Activated gamma-delta T cell (primary cell): ENCODE measurements around the gene GMPPA.

Source experiments
- DNase-seq: peaks from one replicate; lab custom pipeline; 2025; lab: John Stamatoyannopoulos, UW

GMPPA gene

DNA sequence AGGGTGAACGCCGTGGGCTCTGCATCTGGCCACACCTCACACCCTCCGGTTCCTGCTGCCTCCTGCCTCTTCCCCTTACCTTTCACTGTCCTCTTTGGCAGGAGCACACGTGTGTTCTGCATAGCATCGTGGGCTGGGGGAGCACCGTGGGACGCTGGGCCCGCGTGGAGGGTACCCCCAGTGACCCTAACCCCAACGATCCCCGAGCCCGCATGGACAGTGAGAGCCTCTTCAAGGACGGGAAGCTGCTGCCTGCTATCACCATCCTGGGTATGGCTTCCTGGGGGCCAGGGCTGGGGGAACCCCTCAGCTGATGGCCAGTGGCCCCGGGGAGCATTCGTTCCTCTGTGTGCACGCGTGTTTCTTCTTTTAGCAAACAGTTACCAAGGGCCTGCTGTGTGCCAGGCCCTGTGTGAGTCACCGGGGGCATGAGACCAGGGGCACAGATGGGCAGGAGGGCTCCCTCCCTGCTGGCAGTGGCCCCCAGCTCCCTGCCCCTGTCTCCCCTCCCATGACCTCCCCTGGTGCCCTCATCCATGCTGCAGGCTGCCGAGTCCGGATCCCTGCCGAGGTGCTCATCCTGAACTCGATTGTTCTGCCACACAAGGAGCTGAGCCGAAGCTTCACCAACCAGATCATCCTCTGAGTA lies 7.6 kb downstream of the GMPPA start:
- no peak for DNase-seq

DNA sequence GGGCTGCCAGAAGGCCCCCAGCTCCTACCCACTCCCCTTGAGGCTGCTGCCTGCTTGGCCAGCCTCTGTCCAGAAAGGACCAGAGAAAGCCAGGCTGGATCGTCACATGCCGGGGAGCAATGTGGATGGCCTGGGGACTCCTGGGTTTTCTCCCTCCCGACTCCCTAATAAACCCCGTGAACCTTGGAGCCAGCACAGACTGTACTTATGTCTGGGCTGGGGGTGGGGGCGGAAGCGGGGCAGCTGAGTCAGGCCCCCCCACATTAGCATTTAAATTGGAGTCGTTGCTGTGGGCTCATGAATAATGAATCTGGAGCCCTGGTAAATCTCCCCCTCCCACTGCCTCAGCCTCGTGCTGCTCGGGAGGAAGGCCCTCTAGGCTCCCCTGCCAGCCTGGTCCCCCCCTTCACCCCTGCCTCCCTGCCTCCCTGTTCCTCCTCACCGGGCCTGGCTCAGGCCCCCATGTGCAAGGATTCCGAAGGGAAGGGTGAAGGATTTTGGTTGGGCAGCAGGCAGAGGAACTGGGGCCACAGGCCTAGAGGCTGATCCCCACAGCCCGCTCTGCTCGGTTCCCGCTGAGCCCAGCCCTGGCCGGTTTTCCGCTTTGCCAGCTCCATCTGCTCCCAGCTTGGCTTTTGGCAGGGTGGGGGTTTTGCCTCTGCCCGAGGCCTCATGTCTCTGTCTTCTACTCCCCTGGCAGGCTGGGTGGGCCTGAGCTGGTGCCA lies 8.3 kb downstream of the GMPPA start:
- DNase-seq, result no peak

DNA sequence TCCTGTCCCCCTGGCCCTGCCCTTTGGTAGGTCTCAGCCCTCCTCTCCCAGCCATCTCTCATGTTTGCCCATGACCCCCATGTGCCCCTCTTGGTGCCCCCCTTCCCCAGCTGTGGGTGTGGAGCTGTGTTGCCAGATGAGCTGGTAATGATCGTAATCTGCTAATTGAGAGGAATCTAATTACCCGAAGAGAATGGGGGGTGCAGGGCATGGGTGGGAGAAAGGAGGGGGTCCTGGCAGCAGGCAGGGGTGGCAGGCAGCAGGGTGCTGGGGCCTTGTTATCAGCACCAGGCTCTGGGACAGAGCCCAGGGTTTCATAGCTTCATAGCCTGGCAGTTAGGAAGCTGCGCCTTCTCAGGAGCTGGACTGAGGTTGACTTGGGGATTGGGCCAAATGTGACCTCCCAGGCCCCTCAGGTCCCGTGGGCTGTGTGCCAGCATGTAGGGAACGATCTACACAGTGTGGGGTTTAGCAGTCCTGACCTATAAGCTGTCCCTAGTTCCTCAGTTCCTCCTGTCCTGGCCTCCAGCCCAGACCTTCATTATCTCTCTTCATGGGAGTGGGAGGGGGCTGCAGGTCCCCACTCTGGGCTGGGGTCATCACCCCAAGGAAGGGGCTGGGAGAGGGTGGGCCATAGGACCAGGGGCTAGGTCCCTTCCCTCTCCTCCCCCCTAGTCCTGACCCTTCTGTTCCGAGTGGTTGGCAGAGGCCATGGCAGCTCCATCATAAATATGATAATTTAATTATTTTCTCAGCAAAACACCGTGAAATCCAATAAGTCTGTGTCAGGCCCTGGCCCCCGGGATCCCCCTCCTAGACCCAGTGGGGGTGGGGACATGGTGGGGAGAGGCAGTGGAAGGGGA lies 9.1 kb downstream of the GMPPA start:
- DNase-seq, result no peak

DNA sequence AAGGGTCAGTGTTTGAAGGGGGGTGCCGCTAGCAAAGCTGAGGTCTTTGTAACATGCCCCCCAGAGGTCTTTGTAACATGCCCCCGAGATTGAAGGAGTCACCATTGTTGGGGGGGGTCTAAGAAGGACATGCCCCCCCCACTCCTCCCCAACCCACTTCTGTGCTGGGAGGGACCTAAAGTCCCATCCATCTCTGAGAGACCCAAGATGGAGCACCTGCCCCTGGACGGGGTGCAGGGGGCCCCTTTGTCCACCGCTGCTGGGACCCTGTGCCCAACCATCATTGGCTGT lies 9.7 kb downstream of the GMPPA start:
- DNase-seq, result no peak

DNA sequence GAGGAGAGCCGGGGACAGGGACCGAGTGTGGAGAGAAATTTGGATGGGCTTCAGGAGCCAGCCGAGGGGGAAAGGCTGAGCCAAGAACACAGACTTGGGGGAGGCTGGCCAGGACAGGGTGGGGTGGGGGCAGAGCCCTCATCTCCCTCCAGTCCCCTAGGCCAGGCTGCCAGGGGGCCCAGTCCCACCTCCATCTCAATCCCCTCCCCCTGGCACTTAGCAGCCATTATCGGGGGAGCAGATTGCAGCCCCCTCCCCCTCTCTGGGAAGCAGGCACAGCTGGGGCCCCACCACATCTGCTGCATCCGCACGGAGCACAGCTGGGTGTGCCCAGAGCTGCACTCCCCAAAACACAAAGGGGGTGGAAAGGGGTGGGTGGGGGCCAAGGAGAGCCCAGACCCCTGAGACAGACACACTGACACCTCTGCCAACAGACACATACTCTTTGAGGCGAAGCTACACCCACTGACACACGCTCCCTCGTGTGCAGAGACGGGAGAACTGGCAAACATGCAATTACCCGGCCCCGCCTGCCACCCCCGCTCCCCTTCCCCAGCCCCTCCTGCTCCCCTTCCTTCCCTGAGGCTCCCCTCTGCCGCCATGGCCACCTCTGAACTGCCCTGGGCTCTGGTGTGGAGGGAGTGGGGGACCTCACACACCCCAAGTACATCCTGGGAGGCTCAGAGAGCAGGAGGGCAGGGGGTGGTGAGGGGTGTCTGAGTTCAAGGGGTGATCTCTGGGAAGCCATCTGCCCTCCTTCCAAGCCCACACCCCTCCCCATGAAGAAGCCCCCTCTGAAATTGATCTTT lies 10.5 kb downstream of the GMPPA start:
- DNase-seq, result no peak

DNA sequence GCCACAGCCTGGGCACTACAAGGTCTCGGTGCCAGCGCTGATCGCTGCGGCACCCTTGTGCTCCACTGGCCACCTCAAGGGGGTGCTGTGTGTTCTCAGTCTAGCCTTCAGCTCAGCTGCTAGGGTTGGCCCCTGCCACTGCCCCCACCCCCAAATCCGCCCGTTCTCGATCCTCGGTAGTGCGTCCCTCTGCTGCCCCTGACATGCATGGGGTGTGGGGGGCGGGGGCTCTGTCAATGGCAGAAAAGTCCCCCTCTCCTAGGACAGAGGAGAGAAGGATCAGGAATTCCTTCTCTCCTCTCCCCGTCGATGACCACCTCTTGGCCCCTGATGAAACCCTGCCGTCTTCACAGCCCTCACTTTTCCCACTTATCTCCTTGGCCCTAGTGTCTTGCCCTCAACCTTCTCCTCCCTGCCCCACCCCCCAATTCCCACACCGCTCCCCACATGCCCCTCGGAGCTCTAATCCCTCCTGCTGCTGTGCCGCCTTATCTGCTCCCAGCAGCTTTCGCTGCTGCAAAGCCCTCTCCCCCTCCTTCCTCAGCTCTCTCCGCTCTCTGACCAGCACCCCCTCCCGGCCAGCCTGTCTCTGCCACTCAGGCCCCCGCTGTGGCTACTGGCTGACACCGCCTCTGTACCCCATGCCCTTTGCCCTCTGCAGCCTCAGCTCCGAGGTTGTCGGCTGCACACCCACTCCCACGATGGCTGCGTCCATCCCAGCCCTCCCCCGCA lies 11.3 kb downstream of the GMPPA start:
- no peak for DNase-seq

DNA sequence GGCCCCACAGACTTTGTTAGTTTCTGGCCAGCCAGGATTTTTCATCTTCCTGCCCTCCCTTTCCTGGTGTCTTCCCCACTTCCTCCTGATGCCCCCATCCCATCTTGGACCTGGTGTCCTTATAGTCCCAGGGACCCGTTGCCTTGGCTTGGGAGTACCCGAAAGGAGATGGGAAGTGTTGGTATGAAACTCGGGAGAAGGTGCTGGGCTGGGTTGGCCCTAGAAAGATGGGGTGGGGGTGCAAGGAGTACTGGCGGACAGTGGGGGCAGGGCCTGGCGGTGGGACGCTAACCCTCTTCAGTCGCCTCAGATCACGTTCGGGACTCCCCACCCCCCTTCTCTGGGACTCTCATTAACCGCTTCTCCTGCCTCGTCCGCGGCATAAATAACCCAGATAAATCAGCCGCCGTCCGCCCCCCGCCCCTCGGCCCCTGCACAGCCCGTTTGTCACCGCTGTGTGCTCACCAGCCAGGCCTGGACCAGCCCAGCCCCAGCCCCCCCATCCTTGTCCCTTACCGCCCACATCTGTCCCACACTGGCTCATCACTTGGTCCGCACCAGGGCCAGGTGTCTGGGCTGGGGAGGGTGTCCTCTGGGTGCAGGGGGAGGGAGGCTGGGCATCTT lies 11.9 kb downstream of the GMPPA start:
- no peak for DNase-seq

DNA sequence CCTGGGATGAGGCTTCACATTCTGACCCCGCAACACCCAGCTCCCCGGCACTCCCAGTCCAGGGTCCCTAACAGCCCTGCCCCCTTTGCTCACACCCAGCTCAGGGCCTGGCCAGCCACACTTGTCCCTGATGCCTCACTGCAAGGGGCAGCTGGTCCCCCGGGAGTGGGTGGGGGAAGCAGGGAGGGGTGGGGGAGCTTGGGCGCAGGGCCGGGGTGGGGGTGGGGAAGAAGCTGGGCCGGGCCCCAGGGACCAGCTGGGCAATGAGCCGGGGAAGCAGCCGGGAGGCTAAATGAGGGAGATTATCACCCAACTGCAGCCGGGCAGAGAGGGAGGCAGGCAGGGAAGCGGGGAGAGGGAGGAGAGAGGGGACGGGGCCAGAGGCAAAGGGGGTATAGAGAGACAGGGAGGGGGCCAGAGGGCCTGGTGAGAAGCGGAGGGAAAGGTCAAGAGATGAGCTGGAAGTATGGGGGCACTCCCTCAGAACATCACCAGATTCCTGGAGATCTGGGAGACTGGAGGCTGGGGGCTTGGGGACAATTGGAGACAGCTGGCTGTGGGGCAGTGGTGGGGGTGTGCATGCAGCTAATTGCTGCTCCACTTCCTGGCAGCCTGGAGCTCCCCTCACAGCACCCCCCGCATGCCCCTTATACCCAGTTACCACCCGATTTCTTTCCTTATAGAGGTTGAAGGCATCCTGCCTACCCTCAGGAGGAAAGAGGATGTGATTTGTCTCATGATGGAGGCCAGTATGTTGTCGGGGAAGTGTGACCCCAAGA lies 13.0 kb downstream of the GMPPA start:
- DNase-seq, result no peak

DNA sequence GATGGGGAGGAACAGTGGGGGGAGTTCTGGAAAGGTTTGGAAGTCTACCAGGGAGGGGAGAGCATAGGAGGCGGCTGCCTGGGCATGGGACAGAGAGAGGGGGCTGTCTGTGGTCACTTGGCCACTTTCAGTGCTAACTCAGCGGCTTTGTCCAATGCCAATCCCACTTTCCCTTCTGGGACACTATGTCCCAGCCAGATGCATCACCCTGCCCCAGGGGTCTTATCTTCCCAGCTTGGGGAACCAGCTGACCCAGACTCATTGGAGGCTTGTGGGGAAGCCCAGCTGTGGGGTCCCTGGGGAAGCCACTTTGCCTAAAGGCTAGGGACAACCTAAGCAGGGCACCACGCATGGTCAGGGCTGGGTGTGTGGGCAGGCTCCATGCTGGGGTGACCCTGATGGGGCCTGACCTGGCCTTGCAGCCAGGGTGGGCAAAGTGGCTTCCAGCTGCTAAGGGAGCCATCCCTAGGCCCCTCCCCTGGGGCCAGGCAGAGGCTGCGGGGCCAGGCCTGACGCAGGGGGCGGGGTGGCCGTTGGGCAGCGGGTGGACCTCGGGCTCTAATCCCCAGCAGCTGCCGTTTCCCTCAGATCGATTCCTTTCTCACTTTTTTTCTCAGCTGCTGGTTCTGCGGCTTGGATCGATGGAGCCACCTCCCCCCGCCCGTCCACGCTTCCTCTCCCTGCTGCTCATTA lies 14.0 kb downstream of the GMPPA start:
- no peak for DNase-seq

DNA sequence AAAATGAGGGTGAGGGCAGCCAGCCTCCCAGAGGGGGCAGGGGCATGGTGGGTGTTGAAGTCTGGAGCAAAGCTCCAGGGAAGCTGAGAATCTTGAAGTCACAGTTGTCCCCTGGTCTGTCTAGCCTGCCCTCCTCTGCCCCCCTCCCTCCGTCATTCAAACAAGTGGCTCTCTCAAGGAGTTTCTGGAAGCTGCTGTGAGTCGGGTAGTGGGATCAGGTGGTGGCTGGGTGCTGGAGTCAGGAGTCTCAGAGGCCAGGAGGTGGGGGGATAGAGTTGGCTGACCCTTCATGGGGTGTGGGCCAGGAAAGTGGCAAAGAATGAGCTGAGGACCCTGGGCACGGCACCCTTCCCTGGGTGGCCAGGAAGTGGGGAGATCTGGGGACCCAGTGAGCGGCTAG lies 15.1 kb downstream of the GMPPA start:
- DNase-seq, result no peak

DNA sequence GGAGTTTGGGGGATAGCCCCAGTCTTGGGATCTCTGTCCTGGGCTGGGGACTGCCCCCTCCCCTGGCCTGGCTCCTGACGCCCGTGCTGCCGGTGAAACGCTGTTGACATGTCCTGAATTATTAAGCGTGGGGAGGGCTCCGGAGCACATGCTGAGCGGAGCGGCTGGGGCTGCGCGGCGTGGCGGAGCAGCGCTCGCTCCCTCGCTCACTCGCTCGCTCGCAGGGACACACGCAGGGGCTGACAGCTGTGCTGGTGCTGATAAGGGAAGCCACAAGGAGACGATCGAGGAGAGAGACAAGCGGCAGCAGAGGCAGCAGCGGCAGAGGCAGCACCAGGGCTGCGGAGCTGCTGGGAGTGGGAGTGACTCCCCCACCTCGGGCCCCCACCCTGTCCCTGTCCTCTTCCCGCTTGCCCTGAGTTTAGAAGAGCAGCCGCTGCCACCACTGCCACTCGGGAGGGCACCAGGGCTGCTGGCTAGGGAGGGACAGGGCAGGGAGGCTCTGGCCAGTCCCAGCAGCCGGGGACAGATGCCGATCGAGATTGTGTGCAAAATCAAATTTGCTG lies 15.6 kb downstream of the GMPPA start, which contains the start of gene ASIC4:
TSS of gene ASIC4 (plus strand) at position 287 of the 566 bp plus-strand sequence. CDS start at position 530, 243 bp downstream.
- no peak for DNase-seq

DNA sequence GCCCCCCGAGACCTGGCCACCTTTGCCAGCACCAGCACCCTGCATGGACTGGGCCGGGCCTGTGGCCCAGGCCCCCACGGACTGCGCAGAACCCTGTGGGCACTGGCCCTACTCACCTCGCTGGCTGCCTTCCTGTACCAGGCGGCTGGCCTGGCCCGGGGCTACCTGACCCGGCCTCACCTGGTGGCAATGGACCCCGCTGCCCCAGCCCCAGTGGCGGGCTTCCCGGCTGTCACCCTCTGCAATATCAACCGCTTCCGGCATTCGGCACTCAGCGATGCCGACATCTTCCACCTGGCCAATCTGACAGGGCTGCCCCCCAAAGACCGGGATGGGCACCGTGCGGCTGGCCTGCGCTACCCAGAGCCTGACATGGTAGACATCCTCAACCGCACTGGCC lies 16.1 kb downstream of the GMPPA start:
- no peak for DNase-seq

DNA sequence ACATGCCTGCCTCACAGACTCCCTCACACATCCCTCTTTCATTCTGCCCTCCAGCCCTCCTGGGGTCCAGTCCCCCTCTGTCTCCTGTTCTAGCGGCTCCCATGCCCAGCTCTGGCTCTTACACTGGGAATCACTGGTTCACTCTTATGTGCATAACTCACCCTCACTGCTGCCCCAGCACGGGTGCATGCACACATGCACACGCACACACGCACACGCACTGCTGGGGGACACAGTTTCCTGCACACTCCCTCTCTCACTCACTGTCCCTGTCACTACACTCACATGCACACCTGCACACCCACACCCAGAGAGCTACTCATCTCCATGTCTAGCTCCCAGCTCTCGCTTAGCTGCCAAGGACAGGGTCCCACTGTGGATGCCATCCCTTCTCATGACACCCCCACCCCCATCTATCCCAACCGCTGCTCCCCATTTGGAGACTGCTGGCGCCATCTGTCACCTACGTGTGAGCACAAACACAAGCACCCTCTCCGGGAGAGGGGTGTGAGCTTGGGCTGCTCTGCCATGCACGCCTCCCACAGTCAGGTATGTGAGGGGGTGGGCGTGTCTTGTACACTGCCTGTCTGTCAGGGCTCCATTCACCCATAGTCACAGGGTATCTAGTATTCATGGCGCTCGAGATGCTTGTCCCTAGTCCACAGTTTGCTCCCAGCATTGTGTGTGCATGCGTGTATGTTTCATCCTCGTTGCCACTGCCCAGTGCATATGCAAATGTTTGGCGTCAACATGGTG lies 17.4 kb downstream of the GMPPA start:
- DNase-seq, result no peak

DNA sequence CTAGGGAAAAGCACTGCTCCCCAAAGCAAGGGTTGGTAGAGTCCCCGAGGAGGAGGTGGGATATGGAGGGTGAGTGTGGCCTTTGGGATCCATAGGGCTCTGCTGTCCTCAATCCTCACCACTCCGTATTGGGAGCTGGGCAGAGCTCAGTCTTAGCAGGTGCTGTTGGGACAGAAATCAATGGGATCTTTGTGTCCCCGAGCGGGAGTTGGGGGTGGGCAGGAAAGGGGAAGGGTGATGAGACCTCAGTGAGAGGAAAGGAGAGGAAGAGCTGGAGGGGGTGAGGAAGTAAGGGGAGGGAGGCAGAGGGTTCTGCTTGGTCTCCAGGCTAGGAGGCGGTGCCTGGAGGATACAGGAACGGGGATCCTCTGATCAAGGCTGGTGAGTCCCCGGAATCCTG lies 18.2 kb downstream of the GMPPA start:
- DNase-seq, result no peak

DNA sequence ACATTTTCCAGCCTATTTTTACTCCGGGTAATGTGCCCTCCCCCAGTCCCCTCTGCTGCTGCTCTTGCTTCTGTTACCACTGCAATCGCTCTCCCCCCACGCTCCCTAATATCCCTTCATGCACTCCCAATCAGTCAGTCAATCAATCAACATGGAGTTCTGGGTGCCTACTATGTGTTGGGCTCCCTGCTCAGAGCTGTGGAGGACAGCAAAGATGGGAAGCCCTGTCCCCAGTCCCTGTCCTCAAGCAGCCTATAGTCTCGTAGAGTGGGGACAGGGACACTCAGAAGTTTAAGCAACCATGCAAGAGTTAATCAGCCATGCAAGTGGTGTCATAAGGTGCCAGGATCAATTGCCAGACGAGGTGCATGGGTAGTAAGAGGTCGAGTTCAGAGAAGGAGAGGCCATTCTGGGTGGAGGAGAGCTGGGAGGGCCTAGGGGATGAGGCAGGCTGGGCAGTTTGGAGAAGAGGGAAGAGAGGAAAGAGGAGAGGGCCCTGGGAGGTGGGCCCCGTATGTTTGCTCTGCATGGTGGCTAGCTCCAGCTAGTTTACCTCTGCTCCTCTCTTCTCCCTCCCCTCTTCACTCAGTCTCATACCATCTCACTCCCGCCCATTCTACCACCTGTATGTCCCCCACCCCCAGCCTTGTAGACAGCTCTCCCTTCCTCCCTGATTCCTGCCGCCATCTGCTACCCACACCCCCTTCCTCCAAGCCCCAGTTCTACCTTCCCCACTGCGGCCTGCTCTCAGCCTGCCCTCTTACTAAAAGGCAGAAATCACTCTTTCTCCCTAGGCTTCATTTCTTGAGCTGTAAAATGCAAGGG lies 19.5 kb downstream of the GMPPA start:
- no peak for DNase-seq

DNA sequence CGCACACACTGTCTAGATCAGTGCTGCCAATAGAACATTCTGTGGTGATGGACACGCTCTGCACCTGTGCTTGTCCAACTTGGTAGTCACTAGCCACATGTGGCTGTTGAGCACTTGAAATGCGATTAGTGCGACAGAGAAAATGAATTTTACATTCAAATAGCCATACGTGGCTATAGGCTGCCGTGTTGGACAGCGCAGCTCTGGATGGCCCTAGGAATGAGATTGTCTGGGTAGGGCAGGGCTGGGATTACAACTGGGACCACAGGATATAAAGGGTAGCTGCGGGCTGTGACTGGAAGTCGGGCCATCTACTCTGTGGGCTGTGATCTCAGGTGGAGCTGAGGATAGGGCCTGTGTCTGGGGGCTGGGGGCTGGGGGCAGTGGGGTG lies 20.8 kb downstream of the GMPPA start:
- no peak for DNase-seq

DNA sequence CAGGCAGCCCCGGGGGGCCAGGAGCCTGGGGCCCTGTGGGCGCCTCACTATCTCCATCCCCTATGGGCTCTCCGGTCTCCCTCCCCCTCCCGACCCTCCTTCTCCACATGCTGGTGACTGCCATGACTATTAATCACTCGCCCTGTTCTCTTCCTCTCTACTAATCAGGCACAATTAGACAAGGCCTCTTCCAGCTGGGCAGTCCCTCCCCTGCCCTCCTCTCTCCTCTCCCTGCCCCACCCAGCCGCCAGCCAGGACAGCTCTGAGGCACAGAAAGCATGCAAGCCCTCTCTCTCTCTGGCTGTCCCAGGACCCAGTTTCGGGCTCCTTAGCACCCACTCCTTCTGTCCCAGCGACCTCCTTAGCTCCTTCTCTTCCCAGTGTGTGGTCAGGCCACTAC lies 21.4 kb downstream of the GMPPA start:
- no peak for DNase-seq
